ENCODE results near the gene ADAMTS8. TPM values are rescaled to one million over a fixed set of nuclear protein-coding genes. Genes with fewer than 3 reads are reported as not detected.

ADAMTS8 gene
- total RNA-seq, 1 experiment from 2014 or later = not detected

- H3K9me2 ChIP-seq (replicated peaks; ENCODE audit: low read length) = no peaks in the 10 kb centered on the region
Measured at GRCh38 chr11:130425156-130425555, 3.3 kb downstream of the ADAMTS8 start.

GRCh38 chr11:130424613-130425140 is 3.7 kb downstream of the ADAMTS8 start:
- TF ChIP-seq EZH2phosphoT487 (IDR thresholded peaks at IDR 0.05; ENCODE audit: borderline replicate concordance, low read length) = no peak
- ATAC-seq = no peak
- peaks cover 3% of the 10 kb centered on the region; the same call in 1 of the 2 replicates for H3K4me1 ChIP-seq (ENCODE audit: insufficient read depth, low read length)

More at GRCh38 chr11:130425156-130425555, 3.3 kb downstream of the ADAMTS8 start:
- H3K9ac ChIP-seq (ENCODE audit: low read length) = no peak overlapping the region
- no peaks in the 10 kb centered on the region for H3F3A ChIP-seq (ENCODE audit: low read length, unreplicated experiment)
- ChIA-PET POLR2A (ENCODE audit: unreplicated experiment) (no interaction called here), CTCF (interaction anchor here (0.6 to 1.1 kb wide), 2 partner anchors 212 to 438 kb away, joined by 3 read pairs; no protein-coding TSS in a partner anchor)
- intact Hi-C loops (cut with micrococcal nuclease) = no loop called here
- H3K27ac ChIP-seq (ENCODE audit: low read length) = no peak overlapping the region
- H3K4me3 ChIP-seq (ENCODE audit: low read length) = no peak overlapping the region
- peaks cover 3% of the 10 kb centered on the region; the same call in 1 of the 2 replicates for H3K4me1 ChIP-seq (ENCODE audit: insufficient read depth, low read length)
- no peaks in the 10 kb centered on the region for H3K36me3 ChIP-seq (ENCODE audit: low read depth, low read length)
- no peaks in the 10 kb centered on the region for H3K79me2 ChIP-seq (ENCODE audit: low read length)
- BruUV-seq (replicated peaks) = no TSS peak
- ATAC-seq (no peak), DNase-seq (no peak)
- no peaks in the 10 kb centered on the region for H4K20me1 ChIP-seq (ENCODE audit: low read length)
- no peaks in the 10 kb centered on the region for H3K9me3 ChIP-seq (ENCODE audit: low read length)
- H3K27me3 ChIP-seq (ENCODE audit: low read length) = peaks cover 77% of the 10 kb centered on the region
- H3K4me2 ChIP-seq (ENCODE audit: low read length) = no peak overlapping the region
- TF ChIP-seq CTCF (conservative IDR thresholded peaks at IDR 0.05; ENCODE audit: low read depth, low read length) = no peak
- TF ChIP-seq EZH2 (IDR thresholded peaks at IDR 0.05; ENCODE audit: low read length, unreplicated experiment) = no peak
- TF ChIP-seq EZH2phosphoT487 (IDR thresholded peaks at IDR 0.05; ENCODE audit: borderline replicate concordance, low read length) = no peak
- no peak overlapping the region for H2AFZ ChIP-seq (ENCODE audit: low read length)

GRCh38 chr11:130423541-130424142 is 4.8 kb downstream of the ADAMTS8 start:
- no peak overlapping the region for H3K4me3 ChIP-seq (ENCODE audit: low read length)
- BruUV-seq (replicated peaks) = no TSS peak
- no peaks in the 10 kb centered on the region for H4K20me1 ChIP-seq (ENCODE audit: low read length)
- no peaks in the 10 kb centered on the region for H3K36me3 ChIP-seq (ENCODE audit: low read depth, low read length)
- peaks cover 61% of the 10 kb centered on the region for H3K27me3 ChIP-seq (ENCODE audit: low read length)
- H3K27ac ChIP-seq (ENCODE audit: low read length) = no peak overlapping the region
- DNase-seq (no peak), ATAC-seq (no peak)
- intact Hi-C loops (cut with micrococcal nuclease) = no loop called here
- ChIA-PET POLR2A (ENCODE audit: unreplicated experiment) (no interaction called here), CTCF (no interaction called here)
- no peak overlapping the region for H3K9ac ChIP-seq (ENCODE audit: low read length)
- TF ChIP-seq EZH2phosphoT487 (IDR thresholded peaks at IDR 0.05; ENCODE audit: borderline replicate concordance, low read length) (no peak), EZH2 (IDR thresholded peaks at IDR 0.05; ENCODE audit: low read length, unreplicated experiment) (no peak), CTCF (conservative IDR thresholded peaks at IDR 0.05; ENCODE audit: low read depth, low read length) (no peak)
- H3K79me2 ChIP-seq (ENCODE audit: low read length) = no peaks in the 10 kb centered on the region
- H2AFZ ChIP-seq (ENCODE audit: low read length) = no peak overlapping the region
- H3K9me3 ChIP-seq (ENCODE audit: low read length) = no peaks in the 10 kb centered on the region
- no peaks in the 10 kb centered on the region for H3K9me2 ChIP-seq (replicated peaks; ENCODE audit: low read length)
- H3K4me2 ChIP-seq (ENCODE audit: low read length) = no peak overlapping the region
- peaks cover 3% of the 10 kb centered on the region; the same call in 1 of the 2 replicates for H3K4me1 ChIP-seq (ENCODE audit: insufficient read depth, low read length)
- H3F3A ChIP-seq (ENCODE audit: low read length, unreplicated experiment) = no peaks in the 10 kb centered on the region

More at GRCh38 chr11:130424613-130425140, 3.7 kb downstream of the ADAMTS8 start:
- Histone ChIP-seq H3K9me3 (ENCODE audit: low read length) (no peaks in the 10 kb centered on the region), H3F3A (ENCODE audit: low read length, unreplicated experiment) (no peaks in the 10 kb centered on the region), H3K27me3 (ENCODE audit: low read length) (peaks cover 72% of the 10 kb centered on the region), H2AFZ (ENCODE audit: low read length) (no peak overlapping the region), H3K4me3 (ENCODE audit: low read length) (no peak overlapping the region), H3K36me3 (ENCODE audit: low read depth, low read length) (no peaks in the 10 kb centered on the region), H3K9ac (ENCODE audit: low read length) (no peak overlapping the region), H4K20me1 (ENCODE audit: low read length) (no peaks in the 10 kb centered on the region), H3K79me2 (ENCODE audit: low read length) (no peaks in the 10 kb centered on the region), H3K27ac (ENCODE audit: low read length) (no peak overlapping the region), H3K4me2 (ENCODE audit: low read length) (no peak overlapping the region), H3K9me2 (replicated peaks; ENCODE audit: low read length) (no peaks in the 10 kb centered on the region)
- BruUV-seq (replicated peaks) = no TSS peak
- DNase-seq = no peak
- intact Hi-C loops (cut with micrococcal nuclease) = no loop called here
- ChIA-PET POLR2A (ENCODE audit: unreplicated experiment) (no interaction called here), CTCF (interaction anchor here (0.6 to 1.1 kb wide), 2 partner anchors 212 to 439 kb away, joined by 3 read pairs; no protein-coding TSS in a partner anchor)

Measured in PC-3 (cell line).